Cardiac fibroblast (primary cell): ENCODE results near the gene DHRS2.
A peak's percentile ranks its signal among the peaks of the same experiment; 100 is the strongest.

Experiments used
- DNase-seq, 2 donors: peaks; one replicate each; pipeline versions ENCODE4 v3.0.0 to v3.0.0-alpha.2; 2010; ENCODE audit warnings: low read depth in 2 of 2
- H3K4me3 ChIP-seq, 2 donors: replicated peaks in 1 of 2; 1 replicate in 1 of 2; 2 replicates in 1 of 2; pipeline ENCODE4 v1.5.1; 2011; ENCODE audit warnings: low read depth in 2 of 2, low read length in 2 of 2, mild to moderate bottlenecking in 2 of 2, moderate library complexity in 1 of 2
- TF ChIP-seq, protein P1 (sequence below): IDR thresholded peaks from one replicate; pipeline ENCODE4 v1.5.1; 2011; ENCODE audit warnings: low read depth, mild to moderate bottlenecking, low read length, inconsistent platforms

DHRS2 gene

GRCh38 chr14:23626946-23627345, 9.2 kb upstream of the DHRS2 start:
- TF ChIP-seq, protein P1, sequence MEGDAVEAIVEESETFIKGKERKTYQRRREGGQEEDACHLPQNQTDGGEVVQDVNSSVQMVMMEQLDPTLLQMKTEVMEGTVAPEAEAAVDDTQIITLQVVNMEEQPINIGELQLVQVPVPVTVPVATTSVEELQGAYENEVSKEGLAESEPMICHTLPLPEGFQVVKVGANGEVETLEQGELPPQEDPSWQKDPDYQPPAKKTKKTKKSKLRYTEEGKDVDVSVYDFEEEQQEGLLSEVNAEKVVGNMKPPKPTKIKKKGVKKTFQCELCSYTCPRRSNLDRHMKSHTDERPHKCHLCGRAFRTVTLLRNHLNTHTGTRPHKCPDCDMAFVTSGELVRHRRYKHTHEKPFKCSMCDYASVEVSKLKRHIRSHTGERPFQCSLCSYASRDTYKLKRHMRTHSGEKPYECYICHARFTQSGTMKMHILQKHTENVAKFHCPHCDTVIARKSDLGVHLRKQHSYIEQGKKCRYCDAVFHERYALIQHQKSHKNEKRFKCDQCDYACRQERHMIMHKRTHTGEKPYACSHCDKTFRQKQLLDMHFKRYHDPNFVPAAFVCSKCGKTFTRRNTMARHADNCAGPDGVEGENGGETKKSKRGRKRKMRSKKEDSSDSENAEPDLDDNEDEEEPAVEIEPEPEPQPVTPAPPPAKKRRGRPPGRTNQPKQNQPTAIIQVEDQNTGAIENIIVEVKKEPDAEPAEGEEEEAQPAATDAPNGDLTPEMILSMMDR: no peak
- no peak for DNase-seq
- H3K4me3 ChIP-seq: no peak overlapping the region

- DNase-seq: peak in 1 of 2 donors; percentile 16
Observed at GRCh38 chr14:23627961-23628360, 8.2 kb upstream of the DHRS2 start.

DNA sequence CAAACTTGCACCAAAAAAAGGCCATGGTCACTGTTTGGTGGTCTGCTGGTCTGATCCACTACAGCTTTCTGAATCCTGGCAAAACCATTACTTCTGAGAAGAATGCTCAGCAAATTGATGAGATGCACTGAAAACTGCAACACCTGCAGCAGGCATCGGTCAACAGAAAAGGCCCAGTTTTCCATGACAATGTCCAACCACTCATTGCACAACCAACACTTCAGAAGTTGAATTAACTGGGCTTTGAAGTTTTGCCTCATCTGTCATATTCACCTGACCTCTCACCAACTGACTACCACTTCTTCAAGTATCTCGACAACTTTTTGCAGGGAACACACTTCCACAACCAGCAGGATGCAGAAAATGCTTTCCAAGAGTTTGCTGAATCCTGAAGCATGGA, 7.0 kb upstream of the DHRS2 start:
- no peak for DNase-seq
- TF ChIP-seq, protein P1: no peak
- H3K4me3 ChIP-seq: no peak overlapping the region

More at GRCh38 chr14:23627961-23628360, 8.2 kb upstream of the DHRS2 start:
- H3K4me3 ChIP-seq: no peak overlapping the region
- TF ChIP-seq, protein P1: no peak

- no peak for DNase-seq
- TF ChIP-seq, protein P1: no peak
- no peak overlapping the region for H3K4me3 ChIP-seq
Observed at GRCh38 chr14:23629832-23630396, 6.2 kb upstream of the DHRS2 start.

- DNase-seq: no peak
- H3K4me3 ChIP-seq: no peak overlapping the region
- TF ChIP-seq, protein P1: no peak
Observed at GRCh38 chr14:23630687-23631086, 5.5 kb upstream of the DHRS2 start.

DNA sequence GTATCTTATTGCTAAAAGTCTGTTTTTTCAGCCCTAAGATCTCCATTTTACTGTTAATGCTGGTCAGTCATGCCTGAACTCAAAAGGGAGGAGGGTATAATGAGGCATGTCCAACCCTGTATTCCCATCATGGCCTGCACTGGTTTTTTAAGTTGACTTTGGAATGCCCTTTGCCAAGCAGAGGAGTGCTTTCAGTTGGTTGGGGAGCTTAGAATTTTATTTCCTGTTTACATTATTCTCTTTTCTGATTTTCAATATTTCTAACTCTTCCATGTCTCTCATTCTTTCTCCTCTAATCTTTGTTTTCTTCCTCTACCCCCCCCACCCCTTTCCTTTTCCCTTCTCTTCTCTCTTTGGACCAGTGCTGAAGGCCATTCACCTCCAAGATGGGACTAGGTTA, 4.9 kb upstream of the DHRS2 start:
- TF ChIP-seq, protein P1: no peak
- H3K4me3 ChIP-seq: no peak overlapping the region
- DNase-seq: no peak
